Activated effector memory CD4-positive, alpha-beta T cell treated with Interleukin-2 at 50 U/mL for 16 hours (primary cell): ENCODE results near the gene RASIP1.

Experiments
- DNase-seq: peaks from one replicate; pipeline ENCODE4 v3.0.0-alpha.2; 2020

RASIP1 gene

DNA sequence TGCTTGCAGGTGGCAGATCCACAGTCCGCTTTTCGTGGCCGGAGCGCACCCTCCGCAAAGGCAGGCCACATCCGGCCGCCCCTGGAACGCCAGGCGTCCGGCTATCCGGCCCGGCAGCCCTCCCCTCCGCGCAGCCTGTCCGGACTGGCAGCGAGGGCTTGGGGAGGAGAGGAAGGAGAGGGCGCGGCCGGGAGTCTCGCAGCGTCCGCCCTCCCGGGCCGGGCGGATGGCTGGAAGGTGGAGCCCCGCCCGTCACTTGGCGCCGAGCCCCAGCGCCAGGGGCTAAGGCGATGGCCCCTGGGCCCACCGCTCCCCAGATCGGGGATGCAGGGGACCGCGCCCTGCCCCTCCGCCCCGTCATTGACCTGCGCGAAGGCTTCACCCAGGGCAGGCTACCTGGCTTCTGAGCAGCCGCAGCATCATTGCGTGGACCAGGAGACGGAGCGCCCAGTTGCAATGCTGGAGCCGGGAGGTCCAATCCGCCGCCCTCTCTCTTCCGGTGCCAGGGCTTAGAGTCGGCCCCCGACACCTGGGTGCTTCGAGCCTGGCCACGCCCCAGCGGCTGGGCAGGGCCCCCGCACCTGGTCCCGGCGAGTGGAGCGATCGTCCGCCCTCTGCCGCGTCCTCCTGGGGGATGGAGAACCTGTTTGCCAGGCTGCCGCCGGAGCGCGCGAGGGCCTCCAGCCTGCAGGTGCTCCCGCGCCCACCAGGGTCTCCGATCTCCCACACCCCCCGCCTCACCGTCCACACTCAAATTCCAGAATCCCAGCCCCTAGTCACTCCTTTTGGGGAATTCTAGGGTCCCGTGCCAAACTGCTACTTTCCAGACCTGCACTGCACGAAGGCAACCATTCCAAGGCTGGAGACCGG lies 12.3 kb upstream of the RASIP1 start, which contains the start of gene FUT1:
FUT1 (minus strand) TSS at position 146 of the 870 bp plus-strand sequence. CDS start 1,360 bp downstream, outside the sequence.
- DNase-seq: peak; percentile 18

GRCh38 chr19:48751845-48752495 lies 11.6 kb upstream of the RASIP1 start:
- no peak for DNase-seq

DNA sequence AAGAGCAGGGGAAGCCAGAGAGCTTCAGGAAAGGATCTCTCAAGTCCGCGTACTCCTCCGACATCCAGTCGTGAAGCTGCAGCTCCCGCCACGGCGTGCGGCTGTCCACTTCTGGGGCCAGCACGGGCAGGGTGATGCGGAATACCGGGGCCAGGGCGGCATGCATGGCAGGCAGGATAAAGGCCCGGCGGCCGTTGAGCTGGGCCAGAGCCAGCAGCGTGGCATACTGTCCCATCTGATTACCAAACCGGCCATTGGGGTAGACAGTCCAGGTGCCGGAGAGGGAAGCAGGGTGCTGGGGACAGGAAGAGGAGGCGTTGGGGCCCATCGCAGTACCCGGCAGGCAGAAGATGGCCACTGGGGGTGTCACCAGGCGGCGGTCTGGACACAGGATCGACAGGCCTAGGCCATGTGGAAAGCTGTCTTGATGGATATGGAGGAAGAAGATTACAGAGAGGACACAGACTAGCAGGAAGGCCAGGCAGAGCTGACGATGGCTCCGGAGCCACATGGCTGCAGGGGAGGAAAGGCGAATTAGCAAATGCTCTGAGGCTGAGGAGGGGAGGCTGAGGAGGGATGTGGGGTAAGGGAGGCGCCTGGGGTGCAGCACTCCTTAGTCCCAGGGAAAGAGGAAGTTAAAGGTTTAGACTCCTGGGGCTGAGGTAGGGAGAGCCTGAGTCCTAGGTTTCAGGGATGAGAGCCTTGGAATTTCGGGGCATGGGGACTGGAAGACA lies 10.5 kb upstream of the RASIP1 start:
- no peak for DNase-seq

GRCh38 chr19:48750351-48750750 lies 9.9 kb upstream of the RASIP1 start:
- no peak for DNase-seq

- DNase-seq: no peak
These were observed 9.3 kb upstream of the RASIP1 start for GRCh38 chr19:48749571-48750198.

DNA sequence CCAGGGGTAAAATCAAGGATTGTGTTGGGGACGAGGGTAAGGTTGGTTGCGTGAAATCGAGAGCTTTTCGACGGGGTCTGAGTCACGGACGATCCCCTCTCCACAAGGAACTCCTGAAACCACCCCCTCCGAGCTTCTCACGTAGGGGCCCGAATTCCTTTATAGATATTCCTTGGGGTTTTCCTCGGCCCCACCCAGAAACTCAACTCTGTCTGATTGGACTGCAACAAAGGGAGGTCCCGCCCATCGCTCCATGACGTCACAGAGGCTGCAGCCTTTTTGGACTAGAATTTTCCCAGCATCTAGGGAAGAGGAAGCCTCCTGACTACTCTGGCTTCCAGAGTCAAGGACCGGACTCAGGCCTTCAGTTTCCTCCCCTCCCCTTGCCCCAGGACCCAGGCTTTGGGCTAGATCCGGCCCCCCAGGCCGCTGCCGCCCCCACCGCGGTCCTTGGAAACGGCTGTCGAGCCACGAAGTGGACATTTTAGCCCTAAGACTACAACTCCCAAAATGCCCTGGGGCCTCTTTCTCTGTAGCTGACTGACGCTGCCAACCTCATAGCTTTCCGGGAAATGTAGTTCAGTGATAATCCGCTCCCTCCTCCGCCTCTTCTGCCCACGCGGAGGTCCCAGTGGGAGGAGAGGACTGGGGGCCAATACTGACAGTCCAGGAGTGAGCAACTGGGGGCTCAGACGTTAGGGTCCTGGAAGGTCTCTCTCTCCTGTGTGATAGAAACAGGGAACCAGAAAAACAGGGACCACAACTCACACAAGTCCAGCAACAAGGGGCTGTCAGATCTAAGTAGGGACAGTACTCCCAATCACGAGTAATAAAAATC lies 6.5 kb upstream of the RASIP1 start, which contains the start of gene IZUMO1:
IZUMO1 (minus strand) TSS at position 172 of the 838 bp plus-strand sequence. CDS start 1,050 bp downstream, outside the sequence.
- peak; percentile 25 for DNase-seq

- DNase-seq: no peak
These were observed 5.7 kb upstream of the RASIP1 start for GRCh38 chr19:48746110-48746509.

GRCh38 chr19:48745208-48745995 lies 5.0 kb upstream of the RASIP1 start:
- no peak for DNase-seq

DNA sequence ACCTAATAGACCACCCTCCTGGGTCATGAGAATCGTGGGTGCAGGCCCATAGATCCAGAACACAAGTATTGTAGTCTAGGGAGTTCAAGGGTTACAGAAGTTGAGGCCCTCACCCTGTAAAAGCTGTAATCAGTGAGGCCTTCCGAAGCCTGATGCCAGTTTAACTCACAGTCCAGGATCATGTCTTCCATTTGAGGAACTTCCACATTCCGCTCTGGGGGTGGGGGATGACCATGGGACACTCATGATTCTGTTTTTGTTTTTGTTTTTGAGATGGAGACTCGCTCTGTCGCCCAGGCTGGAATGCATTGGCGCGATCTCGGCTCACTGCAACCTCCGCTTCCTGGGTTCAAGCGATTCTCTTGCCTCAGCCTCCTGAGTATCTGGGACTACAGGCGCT lies 1.7 kb upstream of the RASIP1 start:
- no peak for DNase-seq

DNA sequence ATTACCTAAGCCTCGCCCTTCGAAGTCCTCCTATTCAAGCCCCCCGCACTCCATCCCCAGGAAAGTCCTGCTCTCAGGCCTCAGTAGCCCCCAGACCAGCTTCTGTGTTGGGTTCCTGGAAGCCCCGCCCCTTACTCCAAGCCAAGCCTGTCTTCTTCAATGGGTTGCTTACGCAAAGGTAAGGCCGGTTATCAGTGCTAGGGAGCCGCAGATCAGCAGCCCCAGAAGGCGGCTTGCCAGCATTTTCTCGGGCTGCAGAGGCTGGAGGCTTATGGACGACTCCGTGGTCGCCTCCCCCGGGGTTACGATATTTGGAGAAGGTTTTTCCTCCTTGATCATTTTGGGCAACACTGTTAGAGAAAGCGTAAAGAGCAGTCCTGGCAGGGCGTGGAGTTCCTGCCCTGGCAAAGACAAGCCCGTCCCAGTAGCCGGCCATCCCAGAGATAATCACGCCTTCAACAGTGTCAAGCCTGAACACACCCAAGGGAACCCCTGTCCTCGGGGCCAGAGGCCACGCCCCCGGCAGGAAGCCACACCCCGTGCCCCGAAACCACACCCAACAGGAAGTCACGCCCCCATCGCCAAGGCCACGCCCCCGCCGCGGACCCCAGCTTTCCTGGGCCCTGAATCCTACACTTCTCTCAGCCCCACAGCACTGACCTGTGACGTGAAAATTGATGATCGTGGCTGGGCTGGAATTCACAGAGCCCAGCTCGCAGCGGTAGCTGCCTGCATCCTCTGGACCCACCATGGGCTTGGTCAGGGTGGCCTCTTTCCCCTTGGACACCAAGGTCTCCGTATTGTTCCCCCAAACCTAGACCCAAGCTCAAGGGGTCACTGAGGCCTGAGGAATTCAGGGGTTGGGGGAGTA lies 954 bp upstream of the RASIP1 start:
- no peak for DNase-seq

DNA sequence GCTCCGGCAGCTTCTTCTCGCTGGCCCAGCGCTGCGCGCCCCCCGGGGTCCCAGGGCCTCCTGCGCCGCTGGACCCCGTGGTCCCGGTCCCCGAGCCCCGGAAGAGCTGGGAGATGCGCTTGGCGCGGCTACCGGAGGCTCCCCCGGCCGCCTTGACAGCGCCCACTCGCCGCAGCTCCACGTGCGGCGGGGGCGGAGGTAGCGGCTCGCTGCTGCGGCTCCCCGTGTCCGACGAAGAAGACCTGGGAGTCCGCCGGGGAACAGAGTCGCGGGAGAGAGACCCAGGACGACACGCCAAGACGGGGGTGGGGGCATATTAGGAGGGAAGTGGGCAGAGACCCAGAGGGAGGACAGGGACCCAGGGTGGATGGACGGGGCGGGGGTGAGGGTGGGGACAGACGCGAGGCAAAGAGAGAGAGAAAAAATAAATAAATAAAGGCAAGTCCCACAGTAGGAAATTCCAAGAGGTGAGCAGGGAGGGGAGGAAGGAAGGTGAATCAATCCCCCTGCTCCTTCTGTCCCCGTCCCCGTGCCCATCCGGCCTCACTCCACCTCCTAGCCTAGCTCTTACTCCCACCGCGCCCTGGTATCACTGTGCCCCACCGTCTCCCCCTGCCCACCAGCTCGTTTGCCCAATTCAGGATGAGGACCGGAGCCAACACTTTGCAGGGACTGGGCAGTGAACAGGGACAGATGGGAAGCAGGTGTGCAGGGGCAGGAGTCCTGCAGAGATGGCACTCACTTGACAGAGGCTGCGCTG lies 826 bp downstream of the RASIP1 start:
- DNase-seq: no peak

DNA sequence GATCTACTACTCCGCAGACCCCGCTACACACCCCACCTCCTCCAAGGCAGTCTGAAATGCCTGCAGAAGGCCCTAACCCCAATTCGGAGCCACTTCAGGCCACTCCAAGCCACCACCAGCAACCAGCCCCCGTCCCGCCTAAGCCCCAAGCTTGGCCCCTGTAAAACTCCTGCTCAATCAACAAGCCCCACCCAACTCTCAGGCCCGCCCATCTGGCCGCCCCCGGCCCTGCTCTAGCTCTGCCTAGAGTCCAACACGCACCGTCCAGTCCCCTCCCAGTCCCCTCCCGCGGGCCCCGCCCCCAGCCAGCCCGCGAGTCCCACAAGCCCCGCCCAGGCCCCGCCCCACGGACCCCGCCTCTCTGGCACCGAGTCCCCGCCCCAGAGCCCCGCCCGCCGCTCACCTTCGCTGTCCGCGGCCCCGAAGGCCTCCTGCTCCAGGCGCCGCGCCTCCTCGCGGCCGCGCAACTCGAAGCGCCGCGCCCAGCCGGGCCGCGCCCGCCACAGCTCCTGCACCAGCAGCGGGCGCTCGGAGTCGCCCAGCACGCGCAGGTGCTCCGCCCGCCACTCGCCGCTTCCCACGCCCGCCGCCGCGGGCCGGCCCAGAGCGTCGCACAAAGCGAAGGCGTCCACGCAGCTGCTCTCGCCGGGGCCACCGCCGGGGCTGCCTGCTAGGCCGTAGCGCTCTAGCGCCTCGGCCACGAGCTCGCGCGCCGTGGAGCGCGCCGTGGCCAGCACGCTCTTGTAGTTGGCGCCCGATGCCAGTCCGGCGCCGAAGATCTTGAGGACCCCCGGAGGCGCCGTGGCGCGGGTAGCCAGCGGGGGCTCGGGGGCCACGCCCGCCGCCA lies 1.6 kb downstream of the RASIP1 start:
- DNase-seq: peak; percentile 86

DNA sequence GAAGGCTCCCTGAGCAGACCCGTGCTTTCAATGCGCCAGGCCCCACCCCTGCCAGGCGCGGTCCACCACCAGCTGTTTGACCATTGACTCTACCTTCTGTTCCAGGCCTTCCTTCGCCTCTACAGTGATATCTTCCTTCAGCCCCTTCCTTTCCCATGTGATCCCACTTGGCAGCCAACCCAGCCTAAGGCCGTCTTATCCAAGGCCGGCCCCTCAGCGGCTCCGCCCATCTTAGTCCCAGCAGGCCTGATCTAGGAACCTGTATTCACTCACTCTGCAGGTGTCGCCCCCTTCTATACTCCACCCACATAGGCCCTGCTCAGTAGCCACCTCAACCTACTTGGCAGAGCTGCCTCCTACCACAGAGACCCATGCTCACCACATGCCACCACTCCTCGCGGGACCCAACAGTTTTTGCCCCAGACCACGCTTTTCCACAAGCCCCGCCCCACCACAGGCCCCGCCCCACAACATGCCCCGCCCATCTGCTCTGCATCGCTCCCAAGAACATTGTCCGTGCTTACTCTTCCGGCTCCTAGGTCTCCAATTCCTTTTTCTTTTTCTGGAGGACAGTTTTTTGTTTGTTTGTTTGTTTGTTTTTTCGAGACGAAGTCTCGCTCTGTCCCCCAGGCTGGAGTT lies 2.9 kb downstream of the RASIP1 start:
- no peak for DNase-seq

DNA sequence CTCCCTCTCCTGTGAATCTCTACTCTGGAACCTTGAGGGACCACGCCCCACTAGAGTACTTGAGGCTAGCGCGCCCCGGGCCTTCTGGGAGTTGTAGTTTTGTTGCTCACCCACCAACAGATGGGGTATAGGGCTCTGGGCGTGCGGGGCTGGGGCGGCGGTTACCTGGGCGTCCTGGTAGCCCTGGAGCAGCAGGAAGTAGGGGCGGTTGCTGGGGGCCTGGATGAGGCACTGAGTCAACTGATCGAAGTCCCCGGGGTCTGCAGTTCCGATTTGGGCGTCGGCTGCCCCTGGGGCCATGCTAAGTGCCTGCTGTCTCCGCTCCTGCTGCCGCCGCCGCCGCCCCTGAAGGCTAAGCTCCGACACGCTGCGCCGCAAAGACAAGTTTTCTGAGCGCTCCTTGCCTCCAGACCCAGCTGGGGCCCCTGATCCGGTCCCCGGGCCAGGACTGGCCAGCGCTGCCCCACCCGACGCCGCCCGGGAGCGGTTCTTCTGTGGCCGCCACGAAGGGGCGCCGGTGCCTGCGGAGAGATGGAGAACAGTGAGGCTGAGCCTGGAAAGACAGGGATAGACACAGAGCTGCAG lies 5.3 kb downstream of the RASIP1 start:
- no peak for DNase-seq

- DNase-seq: no peak
These were observed 5.8 kb downstream of the RASIP1 start for GRCh38 chr19:48734625-48735024.

GRCh38 chr19:48731452-48731851 lies 9.0 kb downstream of the RASIP1 start:
- no peak for DNase-seq

GRCh38 chr19:48728911-48729664 lies 11.3 kb downstream of the RASIP1 start:
- DNase-seq: no peak
